AG20443 (cell line): Measurements from ENCODE around the gene KCNK5.

Source experiments
- DNase-seq: peaks from one replicate; pipeline ENCODE4 v3.0.0; 2012; ENCODE audit warnings: low spot score, mixed read lengths

KCNK5 gene

GRCh38 chr6:39171489-39172376 lies 57.5 kb downstream of the KCNK5 start:
- no peak for DNase-seq

DNA sequence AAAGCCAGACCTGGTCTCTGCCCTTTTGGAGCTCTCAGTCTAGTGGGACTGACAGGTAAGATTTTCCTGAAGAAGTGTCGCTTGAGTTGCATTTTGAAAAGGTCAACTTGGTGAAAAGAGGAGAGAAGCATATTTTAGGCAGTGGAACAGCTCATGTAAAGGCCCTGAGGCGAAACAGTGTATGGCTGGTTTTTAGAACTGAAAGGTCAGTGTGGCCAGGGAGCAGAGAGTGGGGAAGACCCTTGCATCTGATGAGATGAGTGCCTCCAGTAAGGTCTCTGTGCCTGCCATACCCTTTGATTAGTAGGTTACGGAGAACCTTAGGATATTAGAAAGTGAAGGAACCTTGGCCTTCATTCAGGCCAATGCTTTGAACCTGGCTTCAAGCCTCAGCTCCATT lies 58.4 kb downstream of the KCNK5 start:
- no peak for DNase-seq

DNA sequence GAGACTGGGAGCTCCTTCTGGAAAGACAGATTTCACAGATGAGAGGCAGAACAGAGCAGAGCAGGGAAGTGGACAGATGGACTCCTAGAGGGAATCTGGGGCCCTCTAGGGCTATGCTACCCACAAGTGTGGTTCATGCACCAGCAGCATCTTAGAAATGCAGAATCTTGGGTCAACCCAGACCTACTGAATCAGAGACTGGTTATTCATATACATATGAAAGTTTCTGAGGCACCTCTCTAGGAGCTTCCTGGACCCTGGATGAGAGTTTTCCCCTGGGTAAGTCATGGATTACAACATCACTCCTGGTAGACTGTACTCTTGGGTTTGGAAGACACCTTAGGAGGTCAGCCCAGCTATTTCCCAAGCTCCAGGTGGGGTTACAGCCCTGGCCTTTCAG lies 58.9 kb downstream of the KCNK5 start:
- no peak for DNase-seq

GRCh38 chr6:39169448-39170344 lies 59.6 kb downstream of the KCNK5 start:
- DNase-seq: no peak

GRCh38 chr6:39167866-39168625 lies 61.2 kb downstream of the KCNK5 start:
- no peak for DNase-seq

- no peak for DNase-seq
These were observed 62.0 kb downstream of the KCNK5 start for GRCh38 chr6:39167321-39167720.

DNA sequence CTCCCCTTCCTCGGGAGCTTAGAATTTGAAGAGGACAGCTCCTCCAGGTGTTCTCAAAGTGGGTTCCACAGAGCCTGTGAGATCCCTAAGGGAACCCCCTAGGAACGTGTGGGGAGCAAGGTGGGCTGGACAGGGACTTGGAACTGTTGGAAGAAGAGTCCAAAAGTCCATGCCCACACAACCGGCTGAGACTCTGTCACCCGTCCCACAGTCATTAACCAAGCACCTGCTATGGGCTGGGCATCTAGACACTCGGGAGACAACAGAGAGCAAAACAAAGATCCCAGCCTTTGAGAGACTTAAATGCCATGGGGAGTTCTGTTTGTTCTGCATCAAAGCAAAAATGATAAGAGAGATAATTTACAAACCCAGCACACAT lies 62.4 kb downstream of the KCNK5 start:
- DNase-seq: no peak

GRCh38 chr6:39166189-39166911 lies 62.9 kb downstream of the KCNK5 start:
- peak; percentile 85 for DNase-seq

DNA sequence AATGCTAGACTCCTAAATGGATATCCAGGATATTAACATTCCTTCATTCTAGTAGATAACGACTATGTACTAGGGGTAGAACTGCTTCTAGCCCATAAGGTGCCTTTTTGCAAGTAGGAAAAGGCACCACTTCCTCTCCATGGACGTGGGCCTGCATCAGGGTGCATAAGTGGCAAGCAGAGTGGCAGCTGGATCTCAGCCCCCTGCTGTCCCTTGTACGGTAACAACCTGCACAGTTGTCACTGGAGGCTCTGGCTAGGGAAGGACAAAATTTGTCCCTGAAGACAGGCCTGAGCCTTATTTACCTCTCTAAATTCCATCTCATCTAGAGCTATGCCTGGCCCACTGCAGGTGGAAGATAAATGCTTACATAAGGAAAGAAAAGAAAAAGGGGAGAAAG lies 71.8 kb downstream of the KCNK5 start:
- no peak for DNase-seq

GRCh38 chr6:39156801-39157200 lies 72.5 kb downstream of the KCNK5 start:
- DNase-seq: no peak

DNA sequence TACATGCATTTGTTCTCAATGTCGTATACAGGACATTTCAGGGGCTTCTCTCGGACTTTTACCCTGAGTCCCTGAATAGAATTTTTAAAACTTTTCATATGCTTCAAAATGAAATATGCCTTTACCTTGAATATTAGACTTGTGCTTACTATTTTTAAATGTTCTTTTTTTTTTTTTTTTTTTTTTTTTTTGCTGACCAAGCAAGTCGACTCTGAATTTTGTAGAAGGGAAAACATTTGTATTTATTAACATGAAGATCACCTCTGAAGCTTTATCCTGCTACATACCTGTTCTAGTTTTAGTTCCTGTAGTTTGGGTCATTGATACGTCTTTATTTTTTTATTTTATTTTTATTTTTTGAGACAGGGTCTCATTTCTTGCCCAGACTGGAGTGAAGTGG lies 74.6 kb downstream of the KCNK5 start:
- no peak for DNase-seq

DNA sequence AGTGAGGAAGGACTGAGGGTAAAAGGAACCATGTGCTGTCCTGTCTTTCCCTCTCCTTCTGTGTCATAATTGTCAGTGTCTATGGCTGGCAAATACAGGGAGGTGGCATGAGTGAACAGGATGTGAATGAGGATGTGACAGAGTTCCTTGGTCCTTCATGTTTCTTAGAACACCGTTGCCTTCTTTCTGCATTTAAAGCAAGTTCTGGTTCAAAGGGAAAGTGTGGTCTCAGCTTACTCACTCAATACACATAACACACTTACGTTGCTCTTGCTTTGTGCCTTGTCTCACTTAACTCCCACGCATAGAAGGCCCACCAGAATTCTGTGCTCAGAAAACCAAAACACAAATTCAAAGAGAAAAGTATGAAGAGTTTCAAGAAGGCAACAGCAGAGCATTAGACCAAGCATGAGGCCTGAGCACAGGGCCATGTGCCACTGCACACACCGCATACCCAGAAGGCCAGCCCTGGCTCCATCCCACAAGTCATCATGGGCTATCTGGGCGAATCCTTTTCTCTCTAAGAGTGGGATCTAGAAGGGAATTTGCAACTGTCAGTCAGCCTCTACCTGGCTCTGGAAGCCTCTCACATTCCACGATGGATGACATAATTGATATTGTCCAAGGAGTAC lies 75.4 kb downstream of the KCNK5 start:
- DNase-seq: no peak

GRCh38 chr6:39152262-39152661 lies 77.0 kb downstream of the KCNK5 start:
- DNase-seq: no peak

GRCh38 chr6:39151211-39151610 lies 78.1 kb downstream of the KCNK5 start:
- DNase-seq: no peak

- DNase-seq: no peak
These were observed 84.6 kb downstream of the KCNK5 start for GRCh38 chr6:39144481-39145173.

GRCh38 chr6:39143238-39143930 lies 85.9 kb downstream of the KCNK5 start:
- DNase-seq: no peak

- DNase-seq: no peak
These were observed 88.6 kb downstream of the KCNK5 start for GRCh38 chr6:39140556-39141167.
